H9 (cell line): ENCODE data around the gene CRIP2. TPM values are rescaled to one million over a fixed set of nuclear protein-coding genes. Genes with fewer than 3 reads are reported as not detected.

Source experiments
- DNase-seq: peaks from one replicate; pipeline ENCODE4 v3.0.0-alpha.2; 2017
- H2AFZ ChIP-seq: one replicate; pipeline ENCODE4 v1.6.1; 2013; ENCODE audit warnings: mild to moderate bottlenecking, low read length, control low read depth, moderate library complexity
- H2AK5ac ChIP-seq: 2 replicates; pipeline ENCODE4 v1.6.1; 2013; ENCODE audit warnings: low read length, control low read depth, mixed read lengths; ENCODE audit not compliant: insufficient read length
- H2BK120ac ChIP-seq: one replicate; pipeline ENCODE4 v1.6.1; 2013; ENCODE audit warnings: low read depth, mild to moderate bottlenecking, low read length, control low read depth, inconsistent platforms; ENCODE audit not compliant: poor library complexity, severe bottlenecking
- H2BK12ac ChIP-seq: 2 replicates; pipeline ENCODE4 v1.6.1; 2013; ENCODE audit warnings: low read length, control low read depth, mixed read lengths, low read depth; ENCODE audit not compliant: insufficient read length
- H2BK15ac ChIP-seq: 2 replicates; pipeline ENCODE4 v1.6.1; 2013; ENCODE audit warnings: low read depth, low read length, control low read depth
- H2BK20ac ChIP-seq: one replicate; pipeline ENCODE4 v1.6.1; 2013; ENCODE audit warnings: low read depth, mild to moderate bottlenecking, low read length, control low read depth, inconsistent platforms; ENCODE audit not compliant: poor library complexity, severe bottlenecking
- H2BK5ac ChIP-seq: 2 replicates; pipeline ENCODE4 v1.6.1; 2013; ENCODE audit warnings: low read length, control low read depth, mixed read lengths; ENCODE audit not compliant: insufficient read length
- H3K14ac ChIP-seq: 2 replicates; pipeline ENCODE4 v1.6.1; 2013; ENCODE audit warnings: low read length, control low read depth; ENCODE audit not compliant: insufficient read depth
- H3K18ac ChIP-seq: 2 replicates; pipeline ENCODE4 v1.6.1; 2013; ENCODE audit warnings: low read depth, mild to moderate bottlenecking, mixed read lengths, low read length, control low read depth; ENCODE audit not compliant: insufficient read length
- H3K23ac ChIP-seq: 2 replicates; pipeline ENCODE4 v1.6.1; 2013; ENCODE audit warnings: low read length, control low read depth, mixed read lengths, low read depth; ENCODE audit not compliant: insufficient read length
- H3K23me2 ChIP-seq: 2 replicates; pipeline ENCODE4 v1.6.1; 2013; ENCODE audit warnings: low read depth, mild to moderate bottlenecking, mixed read lengths, low read length, control low read depth; ENCODE audit not compliant: insufficient read length, poor library complexity, severe bottlenecking
- H3K27ac ChIP-seq: 2 replicates; pipeline ENCODE4 v1.5.1; 2013; ENCODE audit warnings: low read length, control low read depth, mixed read lengths, low read depth; ENCODE audit not compliant: insufficient read length
- H3K27me3 ChIP-seq: 2 replicates; pipeline ENCODE4 v1.6.1; 2013; ENCODE audit warnings: low read length, control low read depth, inconsistent platforms; ENCODE audit not compliant: insufficient read depth
- H3K4ac ChIP-seq: 2 replicates; pipeline ENCODE4 v1.6.1; 2013; ENCODE audit warnings: low read depth, mild to moderate bottlenecking, control low read depth, inconsistent platforms, low read length, moderate library complexity
- H3K4me1 ChIP-seq: 2 replicates; pipeline ENCODE4 v1.6.1; 2013; ENCODE audit warnings: low read length, control low read depth, inconsistent platforms; ENCODE audit not compliant: insufficient read depth
- H3K4me2 ChIP-seq: 2 replicates; pipeline ENCODE4 v1.6.1; 2013; ENCODE audit warnings: low read length, control low read depth, mixed read lengths; ENCODE audit not compliant: insufficient read length, insufficient read depth
- H3K56ac ChIP-seq: 2 replicates; pipeline ENCODE4 v1.6.1; 2013; ENCODE audit warnings: low read depth, mild to moderate bottlenecking, mixed read lengths, low read length, control low read depth; ENCODE audit not compliant: insufficient read length
- H3K79me1 ChIP-seq: 2 replicates; pipeline ENCODE4 v1.6.1; 2013; ENCODE audit warnings: low read depth, mild to moderate bottlenecking, moderate library complexity, low read length, control low read depth, inconsistent platforms; ENCODE audit not compliant: insufficient read depth, poor library complexity, severe bottlenecking
- H3K79me2 ChIP-seq: 2 replicates; pipeline ENCODE4 v1.6.1; 2013; ENCODE audit warnings: low read length, control low read depth, inconsistent platforms; ENCODE audit not compliant: insufficient read depth
- H3K9ac ChIP-seq: 2 replicates; pipeline ENCODE4 v1.6.1; 2013; ENCODE audit warnings: low read length, control low read depth, mixed read lengths; ENCODE audit not compliant: insufficient read length; ENCODE audit errors: extremely low read depth
- H3K9me3 ChIP-seq: one replicate; pipeline ENCODE4 v1.6.1; 2013; ENCODE audit warnings: low read depth, low read length, inconsistent platforms; ENCODE audit not compliant: control insufficient read depth
- H3T11ph ChIP-seq: one replicate; pipeline ENCODE4 v1.6.1; 2013; ENCODE audit warnings: mild to moderate bottlenecking, low read length, control low read depth, inconsistent platforms
- H4K20me1 ChIP-seq: one replicate; pipeline ENCODE4 v1.6.1; 2013; ENCODE audit not compliant: control insufficient read depth, insufficient read length, insufficient read depth
- H4K5ac ChIP-seq: 2 replicates; pipeline ENCODE4 v1.6.1; 2013; ENCODE audit warnings: low read depth, mild to moderate bottlenecking, mixed read lengths, low read length, control low read depth; ENCODE audit not compliant: insufficient read length
- H4K8ac ChIP-seq: replicated peaks from 2 replicates; pipeline ENCODE4 v1.6.1; 2013; ENCODE audit warnings: low read length, control low read depth, mixed read lengths, low read depth; ENCODE audit not compliant: insufficient read length
- H4K91ac ChIP-seq: 2 replicates; pipeline ENCODE4 v1.6.1; 2013; ENCODE audit warnings: low read depth, mild to moderate bottlenecking, moderate library complexity, mixed read lengths, low read length, control low read depth; ENCODE audit not compliant: insufficient read length
- H3K27ac Mint-ChIP-seq, 3 experiments: 2 replicates in 2 of 3; 3 replicates in 1 of 3; pipeline ENCODE4 v1.8.0; 2020 to 2021; ENCODE audit warnings: mixed read lengths in 3 of 3, mild to moderate bottlenecking in 1 of 3, moderate library complexity in 1 of 3
- H3K27me3 Mint-ChIP-seq: 2 replicates; pipeline ENCODE4 v1.8.0; 2021; ENCODE audit warnings: low read depth, mild to moderate bottlenecking, moderate library complexity, mixed read lengths
- H3K36me3 Mint-ChIP-seq, 3 experiments: 2 replicates in 2 of 3; 3 replicates in 1 of 3; pipeline ENCODE4 v1.8.0; 2020 to 2021; ENCODE audit warnings: low read depth in 3 of 3, mixed read lengths in 3 of 3; ENCODE audit not compliant: insufficient read depth in 1 of 3
- H3K4me1 Mint-ChIP-seq, 2 experiments: 2 replicates each; pipeline ENCODE4 v1.8.0; 2020; ENCODE audit warnings: mixed read lengths in 2 of 2
- H3K4me3 Mint-ChIP-seq, 2 experiments: 2 replicates in 1 of 2; 3 replicates in 1 of 2; pipeline ENCODE4 v1.8.0; 2020 to 2021; ENCODE audit warnings: mild to moderate bottlenecking in 2 of 2, mixed read lengths in 2 of 2, moderate library complexity in 1 of 2
- H3K9me3 Mint-ChIP-seq, 2 experiments: 2 replicates in 1 of 2; 3 replicates in 1 of 2; pipeline ENCODE4 v1.8.0; 2020; ENCODE audit warnings: mild to moderate bottlenecking in 2 of 2, mixed read lengths in 2 of 2, moderate library complexity in 1 of 2
- CTCF ChIP-seq: fragments of 200-600 bp; sonication (generic); conservative IDR thresholded peaks from 3 replicates; pipeline ENCODE4 v1.8.0; 2021; ENCODE audit warnings: antibody characterized with exemption, mild to moderate bottlenecking
- WGBS: extraction: QIAGEN DNeasy Blood & Tissue Kit; methylation state at CpG from one replicate; pipeline ENCODE4 v1.1.7; 2013; ENCODE audit warnings: missing lambda C conversion rate, low lambda C conversion rate, mixed read lengths; ENCODE audit not compliant: insufficient read length; ENCODE audit errors: extremely low coverage; 5-methylcytosine and 5-hydroxymethylcytosine counted together
- total RNA-seq: library from RNA; stranded (reverse); gene quantifications from 2 replicates; pipeline ENCODE4 v1.2.1, GENCODE V29; 2021

The CRIP2 gene
- total RNA-seq, 1 experiment from 2014 or later: 5.7 TPM

- H3K4me1 ChIP-seq: no peaks in the 10 kb centered on the region
- H3K56ac ChIP-seq: no peak overlapping the region
- Mint-ChIP-seq H3K4me1 (peaks cover 6% of the 10 kb centered on the region in 2 experiments), H3K27ac (0 out of 7 replicates have a peak overlapping the region, but pooled peaks of 1 of the 3 experiments have one; percentile 35), H3K4me3 (no peak overlapping the region), H3K9me3 (peaks cover 0 to 3% of the 10 kb centered on the region in 2 experiments; a peak in 1 of 5 replicates), H3K36me3 (peaks cover 38 to 61% (median 49%) of the 10 kb centered on the region in 3 experiments), H3K27me3 (no peaks in the 10 kb centered on the region)
- no peak overlapping the region for H2BK20ac ChIP-seq
- peaks cover 21% of the 10 kb centered on the region for H3K79me1 ChIP-seq
- H3K4ac ChIP-seq: no peak overlapping the region
- no peaks in the 10 kb centered on the region for H3K9me3 ChIP-seq
- no peak overlapping the region for H3K18ac ChIP-seq
- no CpG with 5 or more reads among the region's 9 CpGs for WGBS
- H3K79me2 ChIP-seq: peaks cover 40% of the 10 kb centered on the region; the same call in 1 of the 2 replicates
- H2BK12ac ChIP-seq: no peak overlapping the region
- no peak overlapping the region for H3K23ac ChIP-seq
- DNase-seq: no peak
- no peak overlapping the region for H2BK120ac ChIP-seq
- no peak overlapping the region for H4K8ac ChIP-seq
- no peak overlapping the region for H3K9ac ChIP-seq
- H3K23me2 ChIP-seq: no peaks in the 10 kb centered on the region
- H3K14ac ChIP-seq: no peak overlapping the region
- no peak overlapping the region for H2BK15ac ChIP-seq
- no peak overlapping the region for H2AFZ ChIP-seq
- no peak overlapping the region for H4K91ac ChIP-seq
- H3T11ph ChIP-seq: no peak overlapping the region
- no peak for TF ChIP-seq CTCF
- no peak overlapping the region for H4K5ac ChIP-seq
- H3K4me2 ChIP-seq: no peak overlapping the region
- no peak overlapping the region for H2BK5ac ChIP-seq
- no peak overlapping the region for H2AK5ac ChIP-seq
- no peaks in the 10 kb centered on the region for H3K27me3 ChIP-seq
- no peaks in the 10 kb centered on the region for H4K20me1 ChIP-seq
- H3K27ac ChIP-seq: no peak overlapping the region
Measured at GRCh38 chr14:105427936-105428485, 46.6 kb upstream of the CRIP2 start.
